AG09309 (cell line): ENCODE data around the gene RPL10.

Source experiments
- DNase-seq: peaks from one replicate; pipeline ENCODE4 v3.0.0-alpha.2; 2010; ENCODE audit warnings: low read depth
- H3K4me3 ChIP-seq: 2 replicates; pipeline ENCODE4 v1.5.1; 2011; ENCODE audit warnings: mild to moderate bottlenecking, low read depth, low read length, moderate library complexity; ENCODE audit not compliant: control insufficient read depth
- CTCF ChIP-seq: IDR thresholded peaks from 2 replicates; pipeline ENCODE4 v1.5.1; 2011; ENCODE audit warnings: mild to moderate bottlenecking, low read depth, low read length, inconsistent platforms; ENCODE audit not compliant: insufficient read depth, control insufficient read depth; ENCODE audit errors: missing control alignments

Gene RPL10

GRCh38 chrX:154376774-154377173, 21.4 kb upstream of the RPL10 start:
- no peak for DNase-seq
- no peak overlapping the region for H3K4me3 ChIP-seq
- no peak for TF ChIP-seq CTCF

DNA sequence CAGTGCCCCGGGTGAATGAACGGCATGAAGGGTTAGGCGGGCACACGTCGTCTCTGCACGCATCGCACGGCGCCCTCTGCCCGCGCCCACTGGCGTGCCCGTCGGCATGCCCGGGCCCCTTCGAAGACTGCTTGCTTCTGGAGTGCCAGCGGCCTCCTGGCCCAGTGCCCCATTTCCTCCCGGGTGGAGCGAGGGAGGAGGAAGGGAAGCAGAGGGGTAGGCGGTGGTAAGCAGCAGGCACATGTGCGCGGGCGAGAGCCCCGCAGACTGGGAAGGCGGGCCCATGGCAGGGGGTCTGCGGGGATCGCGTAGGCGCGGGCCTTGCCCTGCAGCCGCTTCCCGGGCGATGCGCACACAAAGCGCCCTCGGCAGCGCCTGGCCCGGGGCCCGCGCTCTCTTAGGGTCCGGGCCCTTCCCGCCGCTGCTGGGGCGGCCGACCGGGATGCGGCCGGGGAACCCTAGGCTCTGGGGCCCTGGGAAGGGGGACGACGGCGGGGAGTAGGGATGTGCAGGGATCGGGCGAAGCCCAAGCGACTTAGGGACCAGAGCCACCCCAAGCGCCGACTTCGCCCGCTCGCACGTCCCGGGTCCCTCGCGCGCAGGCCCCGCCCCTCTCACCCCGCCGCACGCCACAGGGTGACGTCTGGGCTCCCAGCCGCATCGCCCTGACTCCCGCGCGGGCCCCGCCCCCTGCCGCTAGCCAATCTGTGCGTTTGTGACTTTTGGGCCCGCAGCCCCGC, 19.9 kb upstream of the RPL10 start:
- DNase-seq = no peak
- TF ChIP-seq CTCF = no peak
- peak overlapping the region; percentile 40 for H3K4me3 ChIP-seq

DNA sequence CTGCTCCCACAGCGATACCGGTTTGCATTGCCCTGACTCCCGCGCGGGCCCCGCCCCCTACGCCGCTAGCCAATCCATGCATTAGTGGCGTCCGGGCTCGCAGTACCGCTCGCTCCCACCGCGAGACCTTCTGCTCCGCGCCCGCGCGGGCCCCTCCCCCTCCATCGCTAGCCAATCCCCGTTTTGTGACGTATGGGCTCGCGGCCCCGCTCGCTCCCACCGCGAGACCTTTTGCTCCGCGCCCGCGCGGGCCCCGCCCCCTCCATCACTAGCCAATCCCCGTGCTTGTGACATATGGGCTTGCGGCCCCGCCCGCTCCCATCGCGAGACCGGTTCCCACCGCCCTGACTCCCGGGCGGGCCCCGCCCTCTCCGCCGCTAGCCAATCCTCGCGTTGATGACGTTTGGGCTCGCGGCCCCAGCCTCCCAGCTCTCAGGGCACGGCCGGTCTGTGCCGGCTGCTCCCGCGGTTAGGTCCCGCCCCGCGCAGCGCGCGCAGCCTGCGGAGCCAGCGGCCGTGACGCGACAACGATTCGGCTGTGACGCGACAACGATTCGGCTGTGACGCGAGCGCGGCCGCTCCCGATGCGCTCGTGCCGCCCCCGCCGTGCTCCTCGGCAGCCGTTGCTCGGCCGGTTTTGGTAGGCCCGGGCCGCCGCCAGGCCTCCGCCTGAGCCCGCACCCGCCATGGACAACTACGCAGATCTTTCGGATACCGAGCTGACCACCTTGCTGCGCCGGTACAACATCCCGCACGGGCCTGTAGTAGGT, 19.2 kb upstream of the RPL10 start, which contains the start of gene EMD:
Gene EMD, plus strand, starts transcription at position 497 of the 770 bp plus-strand sequence. Its CDS starts 190 bp downstream, at position 687.
- DNase-seq = peak; percentile 91
- TF ChIP-seq CTCF = no peak
- H3K4me3 ChIP-seq = peak within 1 kb of the TSS; percentile 81

DNA sequence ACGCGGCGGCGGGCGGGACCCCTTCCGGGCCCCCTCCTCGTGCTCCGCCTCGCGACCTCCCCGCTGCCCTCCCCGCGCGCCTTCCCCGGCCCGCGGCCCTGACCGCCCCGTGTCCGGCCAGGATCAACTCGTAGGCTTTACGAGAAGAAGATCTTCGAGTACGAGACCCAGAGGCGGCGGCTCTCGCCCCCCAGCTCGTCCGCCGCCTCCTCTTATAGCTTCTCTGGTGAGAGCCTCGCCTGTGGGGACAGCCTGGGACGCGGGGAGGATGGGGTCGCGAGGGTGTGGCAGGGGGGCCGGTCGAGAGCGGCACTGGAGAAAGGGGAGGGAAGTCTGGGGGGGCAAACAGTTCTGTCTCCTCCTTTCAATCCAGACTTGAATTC, 18.6 kb upstream of the RPL10 start:
- TF ChIP-seq CTCF = no peak
- DNase-seq = no peak
- H3K4me3 ChIP-seq = peak overlapping the region; percentile 81

- TF ChIP-seq CTCF = no peak
- no peak for DNase-seq
- H3K4me3 ChIP-seq = peak overlapping the region; percentile 81
Observed at GRCh38 chrX:154380153-154380552, 18.0 kb upstream of the RPL10 start.

- DNase-seq = no peak
- H3K4me3 ChIP-seq = peak overlapping the region; percentile 81
- TF ChIP-seq CTCF = no peak
Observed at GRCh38 chrX:154380787-154381186, 17.4 kb upstream of the RPL10 start.
